Activated B cell treated with CpG ODN at 0.5 μM for 24 hours (primary cell): Measurements from ENCODE around the gene SNCB. TPM values are rescaled to one million over a fixed set of nuclear protein-coding genes. Genes with fewer than 3 reads are reported as not detected.

Experiments
- ATAC-seq: fragments of 200-7000 bp; cut with Tn5 transposase; one replicate; pipeline ENCODE4 v1.10.0; 2021; ENCODE audit warnings: low read depth, mild to moderate bottlenecking, moderate library complexity
- CTCF ChIA-PET: fragments of 350-600 bp; sonication (Branson Sonifier 250); formaldehyde crosslinking; loops from one replicate; lab custom pipeline; 2021; ENCODE audit warnings: antibody characterized with exemption; lab: Charles Lee
- POLR2A ChIA-PET: fragments of 350-600 bp; sonication (Branson Sonifier 250); formaldehyde crosslinking; loops from one replicate; lab custom pipeline; 2021; ENCODE audit warnings: antibody characterized with exemption; lab: Charles Lee
- DNase-seq: peaks from one replicate; pipeline ENCODE4 v3.0.0; 2022
- H3K27ac Mint-ChIP-seq: one replicate; pipeline ENCODE4 v1.8.0; 2020; ENCODE audit warnings: mixed read lengths
- H3K27me3 Mint-ChIP-seq: one replicate; pipeline ENCODE4 v1.8.0; 2021; ENCODE audit warnings: mixed read lengths
- H3K36me3 Mint-ChIP-seq: one replicate; pipeline ENCODE4 v1.8.0; 2021; ENCODE audit warnings: low read depth, mixed read lengths
- H3K4me1 Mint-ChIP-seq: one replicate; pipeline ENCODE4 v1.8.0; 2021; ENCODE audit warnings: mixed read lengths
- H3K4me3 Mint-ChIP-seq: one replicate; pipeline ENCODE4 v1.8.0; 2020; ENCODE audit warnings: mild to moderate bottlenecking, mixed read lengths
- H3K9me3 Mint-ChIP-seq: one replicate; pipeline ENCODE4 v1.8.0; 2020; ENCODE audit warnings: mixed read lengths
- CTCF ChIP-seq: fragments of 200-600 bp; IDR thresholded peaks from one replicate; pipeline ENCODE4 v1.8.0; 2022; ENCODE audit warnings: antibody characterized with exemption, mild to moderate bottlenecking
- intact Hi-C: fragments of 100-400 bp; cut with micrococcal nuclease; formaldehyde crosslinking; loops from one replicate; pipeline ENCODE4 v1.15.1; 2024
- total RNA-seq: library from RNA; stranded (reverse); gene quantifications from 2 replicates; pipeline ENCODE4 v1.2.3, GENCODE V29; 2022

The SNCB gene
- total RNA-seq, 1 donor from 2014 or later: not detected

DNA sequence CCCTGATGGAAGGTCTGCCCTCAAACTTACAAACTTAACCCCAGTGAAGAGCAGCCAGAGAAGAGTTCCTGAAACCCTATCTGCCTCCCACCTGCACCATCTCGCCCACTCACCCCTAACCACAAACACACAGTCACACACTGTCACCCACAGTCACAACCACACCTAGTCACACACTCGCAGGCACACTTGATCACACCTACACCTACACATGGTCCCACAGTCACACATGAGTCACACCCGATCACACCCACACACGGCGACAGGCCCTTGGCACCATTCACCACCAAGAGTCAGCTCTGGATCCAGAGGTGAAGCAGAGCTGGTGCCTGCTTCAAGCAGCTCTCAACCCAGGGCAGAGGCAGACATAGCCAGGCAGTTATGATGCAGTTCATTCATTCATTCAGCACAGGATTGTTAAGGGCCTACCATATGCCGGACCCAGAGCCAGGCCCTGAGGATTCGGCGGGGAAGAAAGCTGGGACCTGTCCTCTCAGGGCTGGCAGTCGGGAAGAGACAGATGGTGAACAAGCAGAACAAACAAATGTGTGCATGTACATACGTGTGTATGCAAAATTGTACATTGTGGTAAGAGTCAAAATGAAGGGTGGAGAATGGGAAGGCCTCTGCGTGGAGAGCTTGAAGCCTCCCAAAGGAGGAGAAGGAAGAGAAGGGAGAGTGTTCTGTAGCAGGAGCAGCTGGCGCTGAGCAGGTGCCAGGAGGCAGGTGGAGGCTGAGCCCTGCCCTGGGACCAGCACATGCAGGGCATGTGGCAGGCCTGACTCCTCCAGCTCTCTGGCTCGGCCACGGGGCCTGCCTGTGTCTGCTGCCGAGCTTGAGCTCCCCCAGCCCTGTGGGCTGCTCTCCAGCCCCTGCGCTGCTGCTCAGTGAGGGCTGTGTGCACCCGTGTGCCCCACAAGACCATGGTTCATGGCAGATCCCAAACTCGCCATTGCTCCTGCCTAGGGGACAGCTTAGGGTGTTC, 23.4 kb upstream of the SNCB start:
- Mint-ChIP-seq H3K27me3 (no peaks in the 10 kb centered on the region), H3K27ac (peak overlapping the region; percentile 27), H3K36me3 (peaks cover 14% of the 10 kb centered on the region), H3K4me3 (peak overlapping the region; percentile 3), H3K4me1 (peaks cover 57% of the 10 kb centered on the region), H3K9me3 (no peaks in the 10 kb centered on the region)
- TF ChIP-seq CTCF: no peak
- DNase-seq (no peak), ATAC-seq (peak; percentile 73)
- intact Hi-C loops: no loop called here
- ChIA-PET POLR2A (interaction anchor here (0.5 kb wide), 1 partner anchor 257 kb away, joined by 4 read pairs; no protein-coding TSS in a partner anchor), CTCF (interaction anchor here (1.5 kb wide), 1 partner anchor 80 kb away, joined by 3 read pairs; no protein-coding TSS in a partner anchor)

DNA sequence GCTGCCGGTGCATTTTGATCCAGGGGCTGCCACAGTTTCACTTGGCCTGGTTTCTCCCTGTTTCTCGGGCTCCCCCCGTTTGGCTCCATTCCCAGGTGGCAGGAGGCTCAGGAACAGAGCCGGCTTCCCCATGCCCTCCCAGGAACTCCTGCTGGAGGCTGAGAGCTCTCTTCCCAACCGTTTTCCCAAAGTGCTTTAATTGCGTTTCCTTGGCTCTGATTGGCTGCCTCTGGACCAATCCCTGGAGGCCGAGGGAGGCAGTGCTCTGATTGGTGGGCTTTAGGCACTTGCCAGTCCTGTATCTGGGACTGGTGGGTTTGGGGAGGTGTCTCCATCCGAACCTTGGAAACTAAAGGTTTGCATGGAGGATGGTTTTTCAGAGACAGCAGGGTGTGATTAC, 21.8 kb upstream of the SNCB start:
- CTCF ChIA-PET: interaction anchor here (8.5 kb wide), 1 partner anchor 7 kb away, joined by 62 read pairs; no protein-coding TSS in a partner anchor
- no peak for DNase-seq
- no peak for ATAC-seq
- Mint-ChIP-seq H3K9me3 (no peaks in the 10 kb centered on the region), H3K36me3 (peaks cover 11% of the 10 kb centered on the region), H3K4me3 (no peak overlapping the region), H3K27me3 (no peaks in the 10 kb centered on the region), H3K4me1 (peaks cover 53% of the 10 kb centered on the region), H3K27ac (no peak overlapping the region)
- no peak for TF ChIP-seq CTCF
- POLR2A ChIA-PET: no interaction called here
- intact Hi-C loops: no loop called here

GRCh38 chr5:176651472-176651980, 21.2 kb upstream of the SNCB start:
- POLR2A ChIA-PET: interaction anchor here (0.6 kb wide), 1 partner anchor 1588 kb away, joined by 3 read pairs; no protein-coding TSS in a partner anchor
- CTCF ChIA-PET: interaction anchor here (8.5 kb wide), 1 partner anchor 8 kb away, joined by 62 read pairs; no protein-coding TSS in a partner anchor
- DNase-seq: no peak
- H3K27me3 Mint-ChIP-seq: no peaks in the 10 kb centered on the region
- no peak for ATAC-seq
- intact Hi-C loops: no loop called here
- no peak overlapping the region for H3K4me3 Mint-ChIP-seq
- H3K36me3 Mint-ChIP-seq: peaks cover 11% of the 10 kb centered on the region
- no peak for TF ChIP-seq CTCF
- no peaks in the 10 kb centered on the region for H3K9me3 Mint-ChIP-seq
- peaks cover 57% of the 10 kb centered on the region for H3K4me1 Mint-ChIP-seq
- H3K27ac Mint-ChIP-seq: no peak overlapping the region

DNA sequence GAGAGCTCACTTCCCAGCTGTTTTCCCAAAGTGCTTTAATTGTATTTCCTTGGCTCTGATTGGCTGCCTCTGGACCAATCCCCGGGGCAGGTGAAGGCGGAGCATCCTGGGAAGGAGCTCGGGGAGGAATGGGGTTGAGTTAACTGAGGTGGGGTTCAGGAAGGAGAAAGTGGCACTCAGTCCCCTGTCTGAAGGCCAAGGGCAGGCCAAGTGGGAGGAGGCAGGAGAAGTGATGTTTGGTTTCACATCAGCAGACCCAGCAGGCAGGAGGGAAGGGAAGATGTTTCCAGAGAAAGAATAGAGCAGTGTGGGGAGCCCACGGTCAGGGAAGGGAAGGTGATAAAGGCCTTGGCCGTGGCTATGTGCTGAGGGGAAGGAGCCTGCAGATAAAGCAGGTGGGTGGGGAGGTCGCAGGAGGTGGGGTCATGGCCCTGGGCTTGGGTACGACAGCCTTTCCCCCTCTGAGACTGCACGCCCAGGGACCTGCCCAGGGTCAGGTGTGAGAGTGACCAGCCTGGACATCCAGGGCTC, 20.1 kb upstream of the SNCB start:
- CTCF ChIA-PET: interaction anchor here (8.5 kb wide), 1 partner anchor 9 kb away, joined by 62 read pairs; no protein-coding TSS in a partner anchor
- POLR2A ChIA-PET: no interaction called here

More for the DNA sequence above, 20.1 kb upstream of the SNCB start:
- Mint-ChIP-seq H3K9me3 (no peaks in the 10 kb centered on the region), H3K27me3 (no peaks in the 10 kb centered on the region), H3K36me3 (peaks cover 7% of the 10 kb centered on the region), H3K27ac (no peak overlapping the region), H3K4me1 (peaks cover 64% of the 10 kb centered on the region), H3K4me3 (no peak overlapping the region)
- ATAC-seq: no peak
- no peak for DNase-seq
- intact Hi-C loops: no loop called here
- no peak for TF ChIP-seq CTCF
